HG03571 (cell line): Measurements from ENCODE around the gene SCNN1A.

Experiments
- ATAC-seq: cut with Tn5 transposase; IDR thresholded peaks from one replicate; pipeline ENCODE4 v1.9.1; 2021; ENCODE audit not compliant: unreplicated experiment

The SCNN1A gene

DNA sequence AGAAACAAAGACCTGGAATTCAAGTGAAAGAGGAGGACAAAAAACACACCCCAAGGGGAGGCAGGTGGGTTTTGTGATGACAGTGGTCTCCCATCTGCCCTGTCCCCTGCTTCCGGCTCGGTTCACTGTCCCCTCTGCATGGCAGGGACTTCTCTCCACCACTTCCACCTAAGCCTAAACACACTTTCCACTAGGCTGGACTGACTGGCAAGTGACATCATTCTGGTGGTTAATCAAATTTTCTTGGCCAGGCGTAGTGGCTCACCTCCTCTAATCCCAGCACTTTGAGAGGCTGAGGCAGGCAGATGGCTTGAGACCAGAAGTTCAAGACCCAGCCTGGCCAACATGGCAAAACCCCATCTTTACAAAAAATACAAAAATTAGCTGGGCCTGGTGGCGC, 53.0 kb downstream of the SCNN1A start:
- no peak for ATAC-seq

DNA sequence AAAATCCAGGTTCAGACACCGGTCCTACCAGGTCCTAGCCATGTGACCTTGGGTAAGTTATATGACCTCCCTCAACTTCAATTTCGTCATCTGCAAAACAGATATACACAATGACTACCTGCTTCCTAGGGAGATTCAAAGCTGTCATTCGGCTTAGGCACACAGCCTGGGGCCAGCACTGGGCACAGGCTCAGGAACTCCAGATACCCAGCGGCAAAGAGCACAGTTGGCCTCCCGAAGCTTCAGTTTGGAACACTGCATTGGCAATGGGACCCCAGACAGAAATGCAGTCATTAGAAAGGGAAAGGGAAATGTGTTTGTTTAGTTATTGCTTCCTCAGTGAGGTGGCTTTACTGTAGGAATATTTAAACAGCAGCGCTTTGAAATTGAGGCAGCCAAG, 53.5 kb downstream of the SCNN1A start:
- no peak for ATAC-seq

DNA sequence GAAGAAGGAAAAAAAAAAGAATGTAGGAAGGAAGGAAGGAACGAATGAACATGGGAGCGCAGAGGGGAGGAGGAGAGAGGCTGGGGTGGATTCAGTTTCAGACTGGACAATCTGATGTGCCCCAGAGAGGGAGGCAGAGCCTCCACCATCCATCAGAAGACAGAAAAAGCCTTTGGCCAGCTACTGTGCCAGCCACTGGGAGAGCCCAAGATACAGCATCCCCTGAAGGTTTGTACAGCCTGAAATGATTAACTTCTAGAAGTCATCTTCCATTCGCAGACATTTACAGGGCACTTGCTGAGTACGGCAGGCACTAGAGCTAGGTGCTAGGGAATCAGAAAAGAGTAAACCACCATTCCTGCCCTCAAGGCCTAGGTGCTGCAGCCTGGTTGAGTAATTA, 55.9 kb downstream of the SCNN1A start:
- ATAC-seq: no peak

DNA sequence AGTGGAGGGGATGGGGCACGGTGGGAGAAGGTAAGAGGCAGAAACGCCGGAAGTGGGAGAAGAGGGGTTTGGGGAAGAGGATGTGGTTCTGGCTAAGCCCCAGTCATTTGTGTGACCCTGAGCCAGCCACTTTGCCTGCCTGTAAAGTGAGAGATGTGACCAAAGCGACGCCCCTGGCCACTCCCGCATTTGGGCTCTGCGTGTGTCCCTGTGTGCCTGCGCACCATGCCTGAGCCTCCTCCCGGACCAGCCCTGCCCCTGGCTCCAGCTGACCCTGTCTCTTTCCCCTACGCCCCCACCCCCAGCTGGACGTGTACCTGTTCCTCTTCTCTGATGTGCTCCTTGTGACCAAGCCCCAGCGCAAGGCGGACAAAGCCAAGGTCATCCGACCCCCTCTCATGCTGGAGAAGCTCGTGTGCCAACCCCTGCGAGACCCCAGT, 56.9 kb downstream of the SCNN1A start:
- ATAC-seq: no peak

DNA sequence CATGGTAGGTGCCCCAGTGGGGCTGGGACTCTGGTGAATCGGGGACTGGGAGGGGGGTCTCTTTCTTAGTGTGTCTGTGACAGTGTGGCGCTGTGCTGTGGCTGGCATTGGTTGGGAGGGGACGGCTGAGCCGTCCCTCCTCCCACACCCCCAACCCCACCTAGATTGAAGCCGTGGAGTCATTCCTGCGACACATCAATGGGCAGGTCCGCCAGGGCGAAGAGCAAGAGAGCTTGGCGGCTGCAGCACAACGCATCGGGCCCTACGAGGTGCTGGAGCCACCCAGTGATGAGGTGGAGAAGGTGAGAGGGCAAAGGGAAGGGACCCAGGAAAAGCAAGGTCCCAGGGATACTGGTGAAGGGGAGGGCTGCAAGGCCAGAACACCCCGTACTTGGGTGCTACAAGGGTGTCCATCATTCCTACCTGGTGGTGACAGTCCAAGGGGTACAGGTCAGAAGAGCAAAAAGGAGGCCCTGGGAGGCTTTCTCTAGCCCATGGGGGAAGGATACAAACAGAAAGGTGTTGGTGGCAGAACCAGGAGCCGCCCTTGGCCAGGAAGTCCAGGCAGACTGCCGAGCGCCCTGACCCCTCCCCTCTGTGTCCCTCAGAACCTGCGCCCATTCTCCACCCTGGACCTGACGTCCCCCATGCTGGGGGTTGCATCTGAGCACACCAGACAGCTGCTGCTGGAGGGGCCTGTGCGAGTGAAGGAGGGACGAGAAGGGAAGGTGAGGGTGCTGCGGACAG, 57.5 kb downstream of the SCNN1A start:
- no peak for ATAC-seq

DNA sequence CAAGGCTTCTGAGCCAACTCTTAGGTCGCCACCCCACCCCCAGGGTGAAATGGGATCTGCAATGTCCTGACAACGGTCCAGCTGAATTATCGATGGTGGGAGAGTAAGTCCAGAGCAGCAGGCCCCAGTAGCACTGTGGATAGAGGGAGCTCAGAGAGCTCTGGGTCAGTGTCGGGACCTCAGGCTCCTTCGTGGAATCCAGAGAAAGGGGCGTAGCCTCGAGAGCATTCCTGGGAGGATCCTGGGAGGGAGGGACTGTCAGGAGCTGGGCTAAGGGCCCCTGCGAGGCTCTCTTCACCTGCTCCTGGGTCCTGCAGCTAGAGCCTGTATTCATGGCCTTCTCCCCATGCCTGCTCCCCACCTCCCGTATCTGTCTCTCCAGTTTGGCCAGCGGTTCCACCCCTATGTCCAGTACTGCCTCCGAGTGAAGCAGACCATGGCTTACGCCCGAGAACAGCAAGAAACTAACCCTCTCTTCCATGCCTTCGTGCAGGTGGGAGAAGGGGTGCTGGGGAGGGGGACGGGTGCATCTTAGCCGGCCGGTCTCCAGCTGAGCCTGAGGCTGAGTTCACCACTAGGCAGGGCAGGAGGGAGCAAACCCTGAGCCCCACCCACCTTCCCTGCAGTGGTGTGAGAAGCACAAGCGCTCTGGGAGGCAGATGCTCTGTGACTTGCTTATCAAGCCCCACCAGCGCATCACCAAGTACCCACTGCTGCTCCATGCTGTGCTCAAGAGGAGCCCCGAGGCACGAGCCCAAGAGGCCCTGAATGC, 58.3 kb downstream of the SCNN1A start:
- ATAC-seq: no peak

DNA sequence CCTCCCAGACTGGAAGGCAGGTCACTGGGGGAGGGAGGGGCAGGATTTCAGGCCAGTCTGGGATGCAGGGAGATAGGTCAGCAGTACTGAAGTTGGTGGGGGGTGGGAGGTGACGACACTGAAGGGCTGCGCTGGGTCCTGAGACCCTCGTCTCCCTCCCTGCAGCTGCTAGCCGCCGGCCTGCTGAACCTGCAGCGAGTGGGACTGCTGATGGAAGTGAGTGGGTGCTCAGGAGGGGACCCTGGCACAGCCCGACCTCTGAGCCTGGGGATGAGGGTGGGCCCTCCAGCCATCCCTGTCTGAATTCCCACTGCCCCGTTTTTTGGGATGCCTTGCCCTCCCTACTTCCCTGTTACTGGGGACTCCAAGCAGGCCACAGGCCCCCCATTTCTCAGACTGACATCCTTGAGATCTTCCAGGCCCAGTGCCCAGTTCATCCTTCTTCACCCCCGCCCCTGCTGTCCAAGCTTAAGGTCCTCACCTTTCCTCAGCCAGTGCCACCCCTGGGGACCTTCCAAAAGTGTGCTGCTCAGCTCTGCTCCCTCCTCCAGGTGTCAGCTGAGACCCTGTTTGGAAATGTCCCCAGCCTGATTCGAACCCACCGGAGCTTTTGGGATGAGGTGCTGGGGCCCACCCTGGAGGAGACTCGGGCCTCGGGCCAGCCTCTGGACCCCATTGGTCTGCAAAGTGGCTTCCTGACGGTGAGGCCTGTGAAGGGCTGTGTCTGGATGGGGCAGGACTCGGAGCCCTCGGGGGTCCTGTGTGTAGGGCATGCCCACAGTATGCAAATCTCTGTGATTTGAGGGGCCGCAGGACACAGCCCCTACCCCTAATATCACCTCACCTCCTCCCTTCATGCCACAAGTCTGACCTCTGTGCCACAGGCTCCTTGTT, 59.4 kb downstream of the SCNN1A start:
- no peak for ATAC-seq

DNA sequence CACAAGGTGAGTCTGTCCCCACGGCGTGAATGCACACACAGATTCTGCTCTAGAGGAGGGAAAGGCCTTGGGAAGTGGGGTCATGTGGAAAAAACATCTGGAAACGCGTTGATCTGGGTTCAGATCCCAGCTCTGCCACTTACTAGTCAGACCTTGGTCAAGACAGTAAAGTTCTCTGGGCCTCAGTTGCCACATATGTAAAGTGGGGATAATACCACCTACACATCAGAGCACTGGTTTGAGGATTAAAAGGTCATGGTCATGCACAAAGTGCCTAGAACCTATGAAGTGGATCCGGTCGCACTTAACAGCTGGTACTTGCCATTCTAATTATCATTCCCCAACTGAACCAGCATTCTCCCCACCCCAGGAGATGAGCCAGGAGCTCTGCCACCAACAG, 60.2 kb downstream of the SCNN1A start:
- no peak for ATAC-seq

DNA sequence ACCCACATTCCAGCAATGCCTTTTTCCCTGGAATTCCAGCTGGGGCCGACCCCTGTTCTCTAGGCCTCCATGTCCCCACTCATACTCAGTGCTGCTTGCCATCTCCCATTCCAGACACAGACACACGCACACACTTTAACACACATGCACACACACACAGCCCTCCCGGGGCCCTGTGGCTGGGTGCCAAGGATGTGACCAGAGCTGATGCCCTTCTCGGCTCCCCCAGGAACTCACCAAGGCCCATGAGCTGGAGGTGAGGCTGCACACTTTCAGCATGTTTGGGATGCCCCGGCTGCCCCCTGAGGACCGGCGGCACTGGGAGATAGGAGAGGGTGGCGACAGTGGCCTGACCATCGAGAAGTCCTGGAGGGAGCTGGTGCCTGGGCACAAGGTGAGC, 60.6 kb downstream of the SCNN1A start:
- ATAC-seq: no peak

DNA sequence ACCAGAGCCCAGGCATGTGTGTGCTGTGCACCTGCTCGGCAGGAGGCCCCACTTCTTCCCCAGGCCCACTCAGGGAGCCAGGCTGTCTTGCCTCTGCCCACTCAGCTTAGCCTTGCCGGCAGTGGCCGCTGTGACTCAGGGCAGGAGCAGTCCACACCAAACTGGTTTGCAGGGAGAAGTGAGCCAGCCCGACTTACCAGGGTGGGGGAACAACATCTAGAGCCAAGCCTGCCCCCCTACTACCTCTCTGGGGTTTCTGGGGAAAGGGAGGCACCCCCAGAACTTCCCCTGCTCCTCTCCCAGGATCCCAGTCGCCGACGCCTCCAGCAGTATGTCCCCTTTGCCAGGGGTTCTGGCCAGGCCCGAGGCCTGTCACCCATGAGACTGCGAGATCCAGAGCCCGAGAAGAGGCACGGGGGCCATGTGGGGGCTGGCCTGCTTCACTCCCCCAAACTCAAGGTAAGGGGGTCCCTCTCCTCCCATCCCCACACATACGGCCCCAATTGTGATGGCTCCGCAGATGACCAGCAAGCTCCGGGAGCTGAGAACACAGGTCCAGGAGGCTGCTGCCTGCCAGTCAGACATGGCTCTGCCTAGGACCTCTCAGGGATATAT, 61.9 kb downstream of the SCNN1A start:
- no peak for ATAC-seq

DNA sequence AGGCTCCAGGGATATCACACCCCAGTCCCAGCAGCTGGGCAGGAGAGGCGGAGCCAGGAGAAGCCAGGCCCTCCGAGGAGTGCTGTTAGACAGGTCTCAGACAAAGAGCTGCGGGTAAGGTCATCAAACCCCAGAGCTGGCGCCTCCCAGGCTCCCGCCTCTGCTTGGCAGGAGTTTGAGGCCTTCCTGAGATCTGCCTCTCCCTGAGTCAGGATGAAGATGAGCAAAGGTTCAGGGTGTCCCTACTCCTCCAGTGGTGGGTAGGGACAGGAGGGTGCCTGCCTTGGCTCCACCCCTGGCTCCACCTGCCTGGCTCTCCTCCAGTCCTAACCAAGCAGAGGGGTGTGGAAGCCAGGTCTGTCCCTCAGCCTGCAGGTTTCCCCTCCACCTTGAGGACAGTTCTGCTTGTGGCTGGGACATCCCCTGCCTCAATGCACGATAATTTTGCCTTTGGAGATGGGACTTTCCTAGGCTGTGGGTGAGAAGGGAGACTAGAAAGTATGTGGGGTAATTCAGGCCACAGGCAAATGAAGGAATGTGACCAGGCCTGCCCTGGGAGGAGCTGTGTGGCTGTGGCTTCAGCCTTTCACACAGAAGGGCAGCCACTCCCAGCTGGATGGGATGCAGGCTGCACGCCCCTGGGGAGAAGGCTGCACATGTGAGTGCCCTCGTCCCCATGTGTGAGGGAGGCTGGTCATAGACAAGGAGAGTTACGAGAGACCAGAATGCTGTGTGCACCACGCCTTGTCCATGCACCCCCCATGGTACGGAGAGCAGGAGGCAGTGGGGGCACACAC, 62.6 kb downstream of the SCNN1A start:
- peak; percentile 44 for ATAC-seq

DNA sequence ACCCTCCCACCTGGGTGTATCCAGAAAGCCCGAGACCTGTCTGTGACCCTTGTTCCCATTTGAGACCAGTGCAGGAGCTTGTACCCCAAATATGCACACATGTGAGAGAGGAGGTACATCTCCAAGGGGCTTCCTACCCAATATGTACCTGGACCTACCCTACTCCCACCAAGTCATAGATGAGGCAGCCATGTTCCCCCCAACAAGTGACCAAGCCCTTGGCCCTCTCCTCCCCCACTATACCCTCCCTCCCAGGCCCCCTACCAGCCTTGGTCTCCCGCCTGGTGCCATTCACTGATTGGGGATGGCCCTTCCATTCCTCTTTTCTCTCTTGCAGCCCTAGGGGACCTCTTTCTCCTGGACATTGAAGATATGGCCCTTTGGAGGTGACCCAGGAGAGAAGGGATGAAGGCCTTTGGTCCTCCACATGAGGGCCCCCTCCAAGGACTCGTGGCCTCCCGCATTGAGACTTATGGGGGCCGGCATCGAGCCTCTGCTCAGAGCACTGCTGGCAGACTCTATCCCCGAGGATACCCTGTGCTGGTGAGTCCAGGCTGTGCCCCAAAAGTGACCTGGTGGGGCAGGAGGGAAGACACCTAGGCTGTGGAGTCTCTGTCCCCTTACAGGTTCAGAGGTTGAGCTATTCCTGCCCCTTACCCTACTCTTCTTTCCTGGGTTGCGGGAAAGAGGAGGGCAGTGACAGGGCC, 63.4 kb downstream of the SCNN1A start:
- no peak for ATAC-seq

DNA sequence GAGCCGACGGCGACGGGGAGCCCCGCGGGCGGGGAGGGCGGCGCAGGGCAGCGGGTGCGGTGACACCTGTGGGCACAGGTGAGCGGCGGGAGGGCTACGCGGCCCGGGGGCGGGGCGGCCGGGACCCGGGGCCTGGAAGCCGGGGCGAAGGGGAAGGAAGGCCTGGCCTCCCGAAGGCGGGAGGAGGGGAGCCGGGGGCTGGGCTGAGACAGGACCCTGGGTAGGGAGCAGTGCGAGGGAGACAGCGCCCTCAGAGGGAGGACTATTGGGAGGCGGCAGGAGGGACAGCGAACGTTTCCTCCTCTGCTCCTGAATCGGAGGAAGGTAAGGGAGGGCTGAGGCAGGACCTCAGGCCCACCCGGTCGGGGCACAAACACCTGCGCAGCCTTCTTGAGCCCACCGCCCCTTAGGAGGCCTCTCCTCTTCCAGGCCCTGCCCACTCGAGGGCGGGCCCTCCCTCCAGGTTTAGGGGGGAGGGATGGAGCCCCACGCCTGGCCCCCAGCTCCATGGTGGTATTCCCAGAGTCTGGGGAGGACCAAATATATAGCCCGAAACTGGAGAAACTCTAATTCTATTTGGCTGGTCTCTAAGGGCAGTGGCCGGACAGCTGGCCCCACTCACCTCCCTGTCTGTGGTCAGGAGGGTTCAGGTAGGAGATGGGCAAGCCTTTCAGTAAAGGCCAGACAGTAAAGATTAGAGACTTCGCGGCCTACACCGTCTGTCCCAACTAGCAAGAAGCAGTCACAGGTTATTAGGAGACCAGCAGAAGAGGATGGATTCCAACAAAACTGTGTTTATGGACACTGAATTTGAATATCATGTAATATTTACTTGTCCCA, 64.4 kb downstream of the SCNN1A start:
- no peak for ATAC-seq

DNA sequence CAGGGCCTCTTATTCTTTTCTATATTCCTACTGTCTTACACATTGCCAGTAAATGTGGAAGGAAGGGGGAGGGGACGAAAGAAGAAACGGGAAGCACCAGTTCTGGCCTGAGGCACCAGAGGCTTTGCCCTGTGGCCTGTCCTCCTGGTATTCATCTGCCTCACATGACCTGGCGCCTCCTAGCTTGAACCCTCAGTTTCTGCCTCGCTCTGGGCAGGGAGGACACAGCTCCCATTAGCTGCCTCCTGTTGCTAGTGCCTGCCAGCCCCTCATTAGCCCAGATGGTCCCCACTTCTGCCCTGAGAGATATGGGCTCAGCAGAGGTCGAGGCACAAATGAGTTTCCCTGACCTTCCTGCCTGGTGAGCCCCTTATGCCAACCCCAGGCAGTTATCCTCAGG, 67.8 kb downstream of the SCNN1A start:
- ATAC-seq: no peak

DNA sequence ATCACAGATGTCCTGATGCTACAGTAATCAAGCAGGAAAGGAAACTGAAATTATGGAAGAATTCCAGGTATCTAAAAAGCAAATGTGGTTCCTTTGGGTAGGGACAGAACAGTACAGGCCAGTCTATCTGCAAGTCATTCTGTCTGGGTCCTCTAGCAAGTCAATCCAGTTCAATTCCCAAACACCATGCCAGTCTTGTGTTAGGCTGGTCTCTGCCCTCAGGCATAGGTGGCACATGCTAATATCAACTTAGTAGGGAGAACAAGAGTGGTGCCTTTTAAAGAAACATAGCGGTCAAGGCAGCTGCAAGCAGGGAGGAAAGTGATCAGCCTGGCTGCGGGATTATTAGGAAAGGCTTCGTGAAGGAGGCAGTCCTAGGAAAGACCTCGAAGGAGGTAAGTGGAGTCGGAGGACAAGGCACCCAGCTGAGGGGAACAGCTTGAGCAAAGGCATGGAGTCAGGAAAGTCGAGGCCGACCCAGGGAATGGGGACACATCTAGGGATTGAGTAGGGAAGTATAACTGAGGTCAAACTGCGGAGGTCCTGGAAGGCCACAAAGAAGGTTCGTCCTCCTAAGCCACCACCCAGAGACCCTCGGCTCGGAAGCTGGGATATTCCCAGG, 68.7 kb downstream of the SCNN1A start:
- ATAC-seq: no peak

DNA sequence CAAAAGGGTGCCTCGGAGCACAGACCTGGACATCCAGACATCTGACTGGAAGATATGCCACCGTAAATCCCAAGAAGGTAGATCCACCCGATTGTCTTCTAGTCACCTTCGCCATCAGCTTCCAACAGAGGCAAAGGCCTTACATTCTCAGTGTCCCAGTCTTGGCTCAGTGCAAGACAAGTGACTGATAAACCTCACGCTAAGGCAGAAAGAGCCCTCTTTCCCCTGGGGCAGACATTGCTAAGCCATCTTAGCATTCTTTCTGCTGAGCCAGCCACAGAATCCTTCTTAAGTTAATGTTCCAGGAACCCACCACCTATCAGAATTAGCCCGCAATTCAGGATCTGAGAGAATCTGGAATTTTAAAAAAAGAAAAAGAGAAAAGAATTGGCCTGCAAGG, 69.2 kb downstream of the SCNN1A start:
- no peak for ATAC-seq

DNA sequence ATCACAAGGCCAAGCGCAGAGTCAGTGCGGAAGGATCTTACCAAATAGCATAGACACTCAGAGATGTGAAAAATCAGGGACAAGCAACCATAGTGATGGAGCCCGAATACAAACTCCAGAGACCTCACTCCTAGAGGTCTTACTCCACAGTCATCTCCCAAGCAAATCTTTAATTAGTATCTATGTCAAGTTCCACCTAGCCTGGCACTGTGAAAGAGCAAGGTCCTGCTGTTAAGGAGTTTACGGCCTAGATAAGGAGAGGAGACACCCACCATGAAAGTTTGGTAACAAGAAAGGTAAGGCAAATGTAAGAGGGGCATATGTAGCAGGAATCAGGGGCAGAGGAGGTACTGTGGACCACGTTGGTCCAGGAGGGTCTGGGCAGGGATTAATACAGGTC, 72.3 kb downstream of the SCNN1A start:
- no peak for ATAC-seq

DNA sequence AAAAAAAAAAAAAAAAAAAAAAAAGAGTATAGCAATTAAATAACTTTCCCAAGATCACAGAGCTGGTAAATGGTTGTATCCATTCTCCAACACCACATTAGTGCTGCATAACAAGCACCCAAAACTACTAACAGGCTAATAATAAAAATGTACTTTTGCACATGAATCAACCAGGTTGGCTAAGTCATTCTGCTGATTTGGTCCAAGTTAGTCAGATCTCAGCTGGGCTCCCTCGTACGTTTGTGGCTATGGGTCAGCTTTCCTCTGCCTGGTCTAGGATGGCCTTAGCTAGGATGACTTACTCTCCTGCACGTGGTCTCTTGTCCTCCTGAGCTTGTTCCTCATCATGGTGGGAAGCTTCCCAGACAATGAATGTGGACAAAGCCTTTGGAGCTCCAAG, 72.7 kb downstream of the SCNN1A start:
- ATAC-seq: no peak
